Loucy (cell line): Measurements from ENCODE around the gene LRP2BP.

Experiments used
- H2AFZ ChIP-seq: fragments of 200-600 bp; sonication (generic); 2 replicates; pipeline ENCODE4 v1.6.0; 2016; ENCODE audit warnings: antibody characterized with exemption, mild to moderate bottlenecking, low read length, moderate library complexity
- H3F3A ChIP-seq: fragments of 200-600 bp; 2 replicates; pipeline ENCODE4 v1.6.0; 2016; ENCODE audit warnings: antibody characterized with exemption, low read depth, mild to moderate bottlenecking
- H3K27me3 ChIP-seq: fragments of 200-600 bp; sonication (generic); 2 replicates; pipeline ENCODE4 v1.6.1; 2014; ENCODE audit warnings: low read length, mild to moderate bottlenecking; ENCODE audit not compliant: insufficient read depth, poor library complexity, severe bottlenecking
- H3K36me3 ChIP-seq: fragments of 200-600 bp; sonication (generic); 2 replicates; pipeline ENCODE4 v1.6.1; 2016; ENCODE audit warnings: low read length; ENCODE audit not compliant: insufficient read depth
- H3K4me1 ChIP-seq: fragments of 200-600 bp; sonication (generic); 2 replicates; pipeline ENCODE4 v1.5.1; 2014; ENCODE audit warnings: low read length, mild to moderate bottlenecking; ENCODE audit not compliant: insufficient read depth, poor library complexity, severe bottlenecking
- H3K4me2 ChIP-seq: fragments of 200-600 bp; sonication (generic); 2 replicates; pipeline ENCODE4 v1.6.0; 2014; ENCODE audit warnings: antibody characterized with exemption, low read length, low read depth, mild to moderate bottlenecking; ENCODE audit not compliant: poor library complexity, severe bottlenecking
- H3K4me3 ChIP-seq: fragments of 200-600 bp; sonication (generic); 2 replicates; pipeline ENCODE4 v1.5.1; 2014; ENCODE audit warnings: low read length, mild to moderate bottlenecking, mixed read lengths; ENCODE audit not compliant: poor library complexity, severe bottlenecking
- H3K79me2 ChIP-seq: fragments of 200-600 bp; sonication (generic); 2 replicates; pipeline ENCODE4 v1.6.1; 2014; ENCODE audit warnings: low read length; ENCODE audit not compliant: insufficient read depth
- H3K9ac ChIP-seq: fragments of 200-600 bp; sonication (generic); 2 replicates; pipeline ENCODE4 v1.6.0; 2014; ENCODE audit warnings: mild to moderate bottlenecking, low read depth, low read length, moderate library complexity; ENCODE audit not compliant: poor library complexity, severe bottlenecking
- H3K9me2 ChIP-seq: fragments of 200-600 bp; sonication (generic); replicated peaks from 2 replicates; pipeline ENCODE4 v1.6.1; 2016; ENCODE audit warnings: low read depth, low read length, mixed read lengths
- H3K9me3 ChIP-seq: fragments of 200-600 bp; sonication (generic); 2 replicates; pipeline ENCODE4 v1.6.1; 2014; ENCODE audit warnings: mild to moderate bottlenecking, antibody characterized with exemption, low read length, low read depth; ENCODE audit not compliant: insufficient read depth
- H4K20me1 ChIP-seq: fragments of 200-600 bp; sonication (generic); 2 replicates; pipeline ENCODE4 v1.6.0; 2014; ENCODE audit warnings: antibody characterized with exemption, low read length, mild to moderate bottlenecking; ENCODE audit not compliant: insufficient read depth, poor library complexity, severe bottlenecking
- CTCF ChIP-seq: fragments of 200-600 bp; sonication (generic); conservative IDR thresholded peaks from 2 replicates; pipeline ENCODE4 v1.5.1; 2014; ENCODE audit warnings: mild to moderate bottlenecking, antibody characterized with exemption, low read length
- EZH2phosphoT487 ChIP-seq: fragments of 200-600 bp; IDR thresholded peaks from 2 replicates; pipeline ENCODE4 v1.6.1; 2018; ENCODE audit warnings: antibody characterized with exemption, mild to moderate bottlenecking, moderate library complexity, borderline replicate concordance

The LRP2BP gene

GRCh38 chr4:185384930-185385331 is 10.8 kb downstream of the LRP2BP start:
- Histone ChIP-seq H3K9me2 (no peaks in the 10 kb centered on the region), H3K27me3 (peaks cover 6% of the 10 kb centered on the region), H3K36me3 (no peaks in the 10 kb centered on the region), H3K4me2 (peak overlapping the region; percentile 45), H3F3A (no peaks in the 10 kb centered on the region), H4K20me1 (no peaks in the 10 kb centered on the region), H3K79me2 (no peaks in the 10 kb centered on the region), H3K9me3 (peaks cover 7% of the 10 kb centered on the region; the same call in 1 of the 2 replicates), H3K9ac (no peak overlapping the region), H3K4me1 (peaks cover 18% of the 10 kb centered on the region), H3K4me3 (peak overlapping the region; percentile 45), H2AFZ (no peak overlapping the region)
- TF ChIP-seq CTCF (no peak), EZH2phosphoT487 (no peak)

GRCh38 chr4:185384061-185384460 is 11.7 kb downstream of the LRP2BP start:
- TF ChIP-seq CTCF = no peak
- TF ChIP-seq EZH2phosphoT487 = no peak
- H3K4me2 ChIP-seq = peak overlapping the region; percentile 45
- no peak overlapping the region for H2AFZ ChIP-seq
- H3F3A ChIP-seq = no peaks in the 10 kb centered on the region
- H3K9ac ChIP-seq = peak overlapping the region; percentile 14
- no peaks in the 10 kb centered on the region for H3K79me2 ChIP-seq
- H3K4me3 ChIP-seq = peak overlapping the region; percentile 45
- no peaks in the 10 kb centered on the region for H3K36me3 ChIP-seq
- peaks cover 11% of the 10 kb centered on the region for H3K27me3 ChIP-seq
- peaks cover 18% of the 10 kb centered on the region for H3K4me1 ChIP-seq
- H4K20me1 ChIP-seq = no peaks in the 10 kb centered on the region
- H3K9me2 ChIP-seq = no peaks in the 10 kb centered on the region
- peaks cover 7% of the 10 kb centered on the region; the same call in 1 of the 2 replicates for H3K9me3 ChIP-seq

GRCh38 chr4:185383451-185383850 is 12.3 kb downstream of the LRP2BP start:
- Histone ChIP-seq H3K9ac (no peak overlapping the region), H3K9me2 (no peaks in the 10 kb centered on the region), H3K79me2 (no peaks in the 10 kb centered on the region), H4K20me1 (no peaks in the 10 kb centered on the region), H3K4me3 (no peak overlapping the region), H3K27me3 (peaks cover 11% of the 10 kb centered on the region), H3K4me1 (peaks cover 18% of the 10 kb centered on the region), H3K36me3 (no peaks in the 10 kb centered on the region), H3K9me3 (peaks cover 7% of the 10 kb centered on the region; the same call in 1 of the 2 replicates), H3F3A (no peaks in the 10 kb centered on the region), H3K4me2 (no peak overlapping the region), H2AFZ (no peak overlapping the region)
- no peak for TF ChIP-seq CTCF
- TF ChIP-seq EZH2phosphoT487 = no peak
